NCI-H2196 treated with DMSO at 0.1 percent for 48 hours (cell line): ENCODE results near the gene RNU5D-1.

Experiments
- DNase-seq: peaks from one replicate; lab custom pipeline; 2025; ENCODE audit not compliant: unreplicated experiment; lab: John Stamatoyannopoulos, UW

Gene RNU5D-1

DNA sequence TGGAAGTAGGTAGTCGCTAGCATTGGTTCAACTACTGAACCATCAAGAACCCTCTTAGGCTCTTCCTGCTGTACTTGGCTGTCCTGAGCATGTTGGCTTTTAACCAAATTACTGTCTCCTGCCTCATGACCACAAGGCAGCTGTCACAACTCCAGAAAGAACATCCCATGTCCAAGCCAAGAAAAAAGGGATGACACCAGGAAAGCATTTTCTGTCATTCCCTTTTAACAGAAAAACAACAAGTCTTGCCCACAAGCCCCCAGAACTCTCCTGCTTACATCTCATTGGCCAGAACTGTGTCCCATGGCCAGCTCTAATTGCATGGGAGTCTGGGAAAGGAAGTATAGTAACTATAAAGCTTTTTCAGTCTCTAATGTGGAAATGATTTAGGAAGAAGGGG is 2.4 kb upstream of the RNU5D-1 start:
- DNase-seq, result no peak

- DNase-seq, result no peak
Observed at GRCh38 chr1:44724955-44725698, 5.8 kb downstream of the RNU5D-1 start.

GRCh38 chr1:44724296-44724954 is 6.5 kb downstream of the RNU5D-1 start:
- no peak for DNase-seq

DNA sequence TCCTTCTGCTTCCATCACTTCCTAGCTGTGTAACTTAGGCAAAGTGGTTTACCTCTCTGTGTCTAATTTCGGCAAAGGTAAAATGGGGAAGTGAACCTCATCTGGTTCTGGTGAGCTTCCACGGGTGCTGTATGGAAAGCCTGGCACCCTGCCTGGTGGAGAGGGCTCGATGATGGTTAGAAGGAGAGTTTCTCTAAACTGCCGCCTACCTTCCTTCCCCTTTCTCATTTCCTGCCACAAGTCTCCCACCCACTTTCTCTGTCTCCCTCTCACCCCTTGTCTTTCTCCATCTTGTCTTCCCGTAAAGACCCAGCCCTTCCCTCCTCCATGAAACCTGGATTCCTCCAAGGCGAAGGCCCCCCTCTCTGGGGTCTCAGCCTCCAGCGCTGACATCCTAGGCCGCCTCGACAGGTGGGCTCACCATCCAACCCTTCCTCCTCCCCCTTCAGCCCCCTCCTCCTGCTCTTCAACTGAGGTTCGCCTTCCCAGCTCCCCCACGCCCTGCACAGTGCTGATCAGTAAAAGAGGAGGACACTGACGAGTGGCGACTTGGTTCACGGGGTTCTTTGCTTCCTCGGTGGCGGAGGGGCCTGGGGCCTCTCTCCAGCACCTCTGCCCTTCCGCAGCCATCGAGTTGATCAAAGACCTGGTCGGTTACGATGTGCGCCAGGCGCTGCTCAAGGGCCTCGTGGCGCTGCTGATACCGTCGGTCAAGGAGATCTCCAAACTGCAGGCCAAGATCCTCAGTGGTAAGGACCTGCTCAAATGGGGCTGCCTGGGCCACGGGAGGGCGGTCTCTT is 7.3 kb downstream of the RNU5D-1 start:
- DNase-seq, result no peak

- no peak for DNase-seq
Observed at GRCh38 chr1:44723064-44723463, 7.9 kb downstream of the RNU5D-1 start.

- DNase-seq, result peak; percentile 96
Observed at GRCh38 chr1:44721485-44722361, 9.2 kb downstream of the RNU5D-1 start.

- DNase-seq, result no peak
Observed at GRCh38 chr1:44720281-44720680, 10.7 kb downstream of the RNU5D-1 start.

GRCh38 chr1:44719318-44719717 is 11.7 kb downstream of the RNU5D-1 start:
- no peak for DNase-seq

DNA sequence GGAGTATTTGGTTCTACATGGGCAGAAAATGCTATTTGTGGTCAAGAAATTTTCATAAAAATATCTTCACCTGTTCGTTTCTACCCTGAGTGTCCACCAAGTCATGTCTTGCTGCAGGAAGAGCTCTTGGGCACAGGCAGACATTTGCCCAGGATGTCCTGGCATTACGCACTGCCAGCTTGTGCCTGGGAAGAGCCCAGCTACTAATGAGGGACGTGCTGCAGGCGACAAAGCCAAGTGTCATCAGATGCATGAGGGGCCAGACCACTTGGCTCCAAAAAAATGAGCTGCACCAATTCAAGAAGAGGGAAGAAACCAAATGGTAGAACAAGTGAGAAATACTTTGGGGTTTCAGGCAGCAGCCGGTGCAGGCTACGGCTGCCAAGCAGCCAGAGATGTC is 12.9 kb downstream of the RNU5D-1 start:
- no peak for DNase-seq

- DNase-seq, result no peak
Observed at GRCh38 chr1:44717653-44718052, 13.3 kb downstream of the RNU5D-1 start.

- DNase-seq, result no peak
Observed at GRCh38 chr1:44717156-44717555, 13.8 kb downstream of the RNU5D-1 start.

DNA sequence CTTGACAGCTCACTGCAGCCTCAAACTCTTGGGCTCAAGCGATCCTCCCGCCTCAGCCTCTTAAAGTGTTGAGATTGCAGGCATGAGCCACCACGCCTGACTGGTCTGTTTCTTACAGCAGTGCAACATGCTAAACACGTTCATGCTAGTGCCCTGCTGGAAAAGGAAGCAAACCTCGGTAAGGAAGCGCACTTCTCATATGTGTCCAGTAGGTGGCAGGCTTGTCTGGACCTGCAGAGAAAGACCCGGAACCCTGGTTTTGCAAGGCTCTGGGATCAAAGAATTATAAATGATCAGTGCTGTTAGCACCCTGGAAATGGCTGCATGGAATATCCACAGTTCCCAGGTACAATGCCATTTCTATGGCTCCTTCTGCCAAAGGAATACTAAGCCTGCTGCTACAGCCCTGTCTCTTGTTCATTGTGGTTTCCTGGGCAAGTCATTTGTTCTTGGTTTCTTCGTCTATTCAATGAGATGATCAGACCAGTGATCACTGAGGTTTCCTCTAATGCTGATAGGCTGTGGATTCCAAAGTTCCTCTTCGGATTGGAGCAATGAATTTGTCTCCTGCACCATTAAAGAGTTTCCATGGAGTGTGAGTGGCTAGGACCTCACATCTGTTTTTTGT is 15.9 kb downstream of the RNU5D-1 start:
- DNase-seq, result peak; percentile 59

- no peak for DNase-seq
Observed at GRCh38 chr1:44714532-44714931, 16.4 kb downstream of the RNU5D-1 start.

GRCh38 chr1:44713321-44713781 is 17.6 kb downstream of the RNU5D-1 start:
- DNase-seq, result peak; percentile 81

- DNase-seq, result no peak
Observed at GRCh38 chr1:44707959-44708831, 22.8 kb downstream of the RNU5D-1 start.

DNA sequence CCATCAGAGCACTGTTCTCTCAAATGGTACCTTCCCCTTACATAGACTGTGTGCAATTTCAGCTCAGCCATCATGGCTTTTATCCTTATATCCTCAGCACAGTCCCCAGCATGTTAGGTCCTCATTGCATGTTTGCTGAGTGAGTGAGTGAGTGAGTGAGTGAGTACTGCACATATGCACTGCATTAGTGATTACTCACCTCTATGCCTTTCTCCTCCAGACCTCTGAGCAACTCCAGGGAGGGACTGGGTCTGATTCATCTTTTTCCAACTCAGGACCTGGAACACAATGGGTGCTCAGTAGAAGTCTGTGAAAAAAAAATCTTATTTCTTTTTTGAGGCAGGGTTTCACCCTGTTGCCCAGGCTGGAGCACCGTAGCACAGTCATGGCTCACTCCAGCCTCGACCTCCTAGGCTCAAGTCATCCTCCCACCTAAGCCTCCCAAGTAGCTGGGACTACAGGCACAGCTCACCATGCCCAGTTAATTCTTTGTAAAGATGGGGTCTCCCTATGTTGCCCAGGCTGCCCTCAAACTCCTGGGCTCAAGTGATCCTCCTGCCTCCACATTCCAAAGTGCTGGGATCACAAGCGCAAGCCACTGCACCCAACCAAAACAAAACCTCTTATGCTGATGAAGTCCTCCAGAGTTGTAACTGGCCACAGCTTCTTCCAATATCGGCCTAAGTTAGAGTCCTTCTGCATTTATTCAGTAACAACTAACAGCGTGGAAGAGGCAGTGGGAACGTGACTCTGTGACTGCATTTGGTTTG is 23.7 kb downstream of the RNU5D-1 start:
- DNase-seq, result no peak

DNA sequence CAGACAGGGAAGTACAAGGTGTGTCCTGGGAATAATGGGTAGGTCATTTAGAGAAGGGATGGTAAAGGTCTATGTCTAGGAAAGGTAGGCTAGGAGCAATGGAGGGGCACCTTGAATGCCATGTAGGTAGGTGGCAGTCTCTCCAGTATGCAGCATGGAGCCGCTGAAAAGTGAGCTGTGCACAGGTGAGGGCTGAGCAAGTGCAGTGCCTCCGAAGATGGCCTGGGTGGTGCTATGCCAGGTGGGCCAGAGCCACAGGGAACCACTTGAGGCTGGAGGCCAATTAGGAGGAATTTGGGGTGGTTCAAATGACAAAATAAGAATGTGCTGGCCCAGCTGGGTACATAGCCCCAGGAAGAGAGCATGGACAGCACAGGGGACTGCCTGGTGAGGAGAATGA is 25.0 kb downstream of the RNU5D-1 start:
- DNase-seq, result no peak

DNA sequence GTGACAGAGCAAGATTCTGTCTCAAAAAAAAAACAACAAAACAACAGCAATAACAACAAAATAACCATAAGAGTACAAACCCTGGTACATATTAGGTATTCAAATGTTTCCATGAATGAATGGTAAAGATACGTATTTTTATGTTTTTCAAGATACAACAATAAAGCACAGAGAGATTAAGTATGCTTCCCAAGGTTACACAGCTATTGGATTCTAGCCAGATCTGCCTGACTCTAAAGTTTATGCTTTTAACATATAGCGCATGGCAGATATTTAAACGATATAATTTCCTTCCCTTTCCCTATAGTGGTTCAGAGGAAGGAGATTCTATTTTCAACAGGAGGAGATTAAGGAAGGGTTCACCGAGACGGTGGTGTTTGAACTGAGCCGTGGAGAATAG is 25.5 kb downstream of the RNU5D-1 start:
- no peak for DNase-seq

- no peak for DNase-seq
Observed at GRCh38 chr1:44701141-44701573, 29.8 kb downstream of the RNU5D-1 start.
